ENCODE results near the gene NUCB2.

DNA sequence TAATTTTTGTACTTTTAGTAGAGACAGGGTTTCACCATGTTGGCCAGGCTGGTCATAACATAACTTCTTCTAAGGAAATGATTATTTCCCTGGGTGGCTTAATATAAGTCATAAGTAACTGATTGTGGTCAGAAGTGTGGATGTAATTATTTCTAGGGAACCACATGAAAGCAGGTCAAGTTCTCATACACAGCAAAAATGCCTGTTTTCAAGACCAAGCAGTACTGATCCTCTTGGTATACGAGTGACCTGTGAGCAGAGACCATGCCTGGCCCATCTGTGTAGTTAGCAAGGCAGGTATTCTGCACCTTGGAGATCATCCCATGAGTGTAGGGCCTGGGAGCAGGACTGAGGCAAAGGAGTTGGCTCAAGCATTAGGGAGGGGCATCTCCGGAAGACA lies 32.5 kb upstream of the NUCB2 start:
- TF ChIP-seq CTCF (conservative IDR thresholded peaks at IDR 0.05) (no peak), ZFX (IDR thresholded peaks at IDR 0.05) (no peak)

Data from C4-2B (cell line).